HG02885 (cell line): Measurements from ENCODE around the gene NFIX.
"Not testable (repeated sequence)": the region's sequence is repeated elsewhere in the genome, so short reads cannot be mapped to it uniquely, and the experiment has no call there.

ENCODE experiments used
- ATAC-seq: cut with Tn5 transposase; IDR thresholded peaks from one replicate; pipeline ENCODE4 v1.9.1; 2021; ENCODE audit warnings: mild to moderate bottlenecking; ENCODE audit not compliant: unreplicated experiment, poor library complexity

Gene NFIX

GRCh38 chr19:12994701-12995595 lies at the start of gene NFIX:
Gene NFIX (plus strand): TSS chr19:12995475. CDS start chr19:12995838, 363 bp downstream.
- no peak for ATAC-seq

DNA sequence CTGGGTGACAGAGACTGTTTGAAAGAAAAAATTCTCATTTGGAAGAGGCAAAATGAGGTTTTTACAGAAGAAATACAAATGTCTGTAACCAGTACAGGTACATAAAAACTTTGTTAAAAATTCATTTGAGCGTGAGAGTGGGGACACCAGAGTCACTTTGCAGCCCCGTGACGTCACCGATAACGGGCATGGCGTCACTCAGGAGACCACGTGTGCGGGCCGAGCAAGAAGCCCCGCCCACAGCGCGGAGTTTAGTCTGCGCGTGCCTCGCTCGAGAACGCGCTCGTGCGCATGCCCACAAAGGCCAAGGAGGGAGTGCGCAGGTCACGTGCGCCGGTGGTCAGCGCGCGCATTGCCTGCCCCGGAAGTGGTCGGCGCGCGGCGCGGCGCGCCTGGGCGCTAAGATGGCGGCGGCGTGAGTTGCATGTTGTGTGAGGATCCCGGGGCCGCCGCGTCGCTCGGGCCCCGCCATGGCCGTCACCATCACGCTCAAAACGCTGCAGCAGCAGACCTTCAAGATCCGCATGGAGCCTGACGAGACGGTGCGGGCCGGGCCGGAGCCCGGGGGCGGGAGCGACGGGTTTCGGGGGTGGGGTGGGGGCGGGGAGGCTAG lies 49.7 kb upstream of the NFIX start, which contains the start of gene RAD23A:
Gene RAD23A (plus strand): TSS at position 384 of the 613 bp plus-strand sequence. CDS start 87 bp downstream, at position 471.
- ATAC-seq: peak; percentile 90

DNA sequence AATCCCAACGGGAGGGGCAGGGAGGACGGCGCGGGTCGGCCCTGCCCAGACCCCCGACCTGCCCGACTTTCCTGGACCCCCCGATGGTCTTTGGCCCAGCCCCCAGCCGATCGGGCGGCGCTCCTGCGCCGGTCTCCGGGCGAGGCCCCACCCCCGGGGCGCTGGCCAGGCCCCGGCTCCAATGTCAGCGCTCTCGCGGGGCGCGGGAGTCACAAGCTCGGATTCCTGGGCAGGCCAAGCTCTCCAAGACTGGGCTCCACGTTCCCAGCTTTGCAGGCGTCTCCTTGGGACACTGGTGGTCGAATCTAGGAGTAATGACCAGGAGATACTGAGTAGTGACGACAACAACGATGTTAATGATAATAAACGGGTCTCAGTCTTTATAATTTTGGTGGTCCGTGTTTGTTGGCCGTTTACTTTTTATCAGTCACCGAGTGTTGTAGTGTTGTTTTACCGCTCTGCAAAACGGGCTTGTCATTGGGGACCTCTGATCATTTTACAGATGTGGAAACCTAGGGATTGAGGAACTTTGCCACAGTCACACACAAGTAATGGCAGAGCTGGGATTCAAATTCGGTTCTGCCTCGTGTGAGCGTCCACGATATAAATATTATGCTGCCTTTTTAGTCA lies 49.1 kb upstream of the NFIX start:
- ATAC-seq: peak; percentile 43

DNA sequence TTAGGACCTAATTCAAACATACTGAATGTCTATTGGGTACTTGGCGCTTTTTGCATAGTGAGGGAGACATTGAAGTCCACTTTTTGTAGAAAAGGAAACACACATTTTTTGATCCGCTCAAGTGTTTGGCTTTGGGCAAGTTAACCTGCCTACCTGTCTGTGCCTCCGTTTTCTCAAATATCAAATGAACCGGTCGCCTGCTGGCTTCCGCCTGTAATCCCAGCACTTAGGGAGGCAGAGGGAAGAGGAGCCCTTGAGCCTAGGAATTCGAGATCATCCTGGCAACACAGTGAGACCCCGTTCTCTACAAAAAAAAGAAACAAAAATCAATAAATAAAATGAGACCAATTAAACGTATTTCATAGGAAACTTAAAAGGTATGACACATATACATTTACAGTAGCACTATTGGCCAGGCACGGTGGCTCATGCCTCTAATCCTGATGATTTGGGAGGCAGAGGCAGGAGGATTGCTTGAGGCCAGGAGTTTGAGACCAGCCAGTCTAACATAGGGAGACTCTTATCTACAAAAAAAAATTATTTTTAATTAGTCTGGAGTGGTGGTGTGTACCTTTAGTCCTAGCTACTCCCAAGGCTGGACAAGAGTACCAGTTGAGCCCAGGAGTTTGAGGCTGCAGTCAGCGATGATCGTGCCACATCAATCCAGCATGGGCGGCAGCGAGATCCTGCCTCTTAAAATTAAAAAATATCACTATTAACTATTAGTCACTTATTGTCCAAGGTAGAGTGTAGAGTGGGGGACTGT lies 48.4 kb upstream of the NFIX start:
- ATAC-seq: no peak

DNA sequence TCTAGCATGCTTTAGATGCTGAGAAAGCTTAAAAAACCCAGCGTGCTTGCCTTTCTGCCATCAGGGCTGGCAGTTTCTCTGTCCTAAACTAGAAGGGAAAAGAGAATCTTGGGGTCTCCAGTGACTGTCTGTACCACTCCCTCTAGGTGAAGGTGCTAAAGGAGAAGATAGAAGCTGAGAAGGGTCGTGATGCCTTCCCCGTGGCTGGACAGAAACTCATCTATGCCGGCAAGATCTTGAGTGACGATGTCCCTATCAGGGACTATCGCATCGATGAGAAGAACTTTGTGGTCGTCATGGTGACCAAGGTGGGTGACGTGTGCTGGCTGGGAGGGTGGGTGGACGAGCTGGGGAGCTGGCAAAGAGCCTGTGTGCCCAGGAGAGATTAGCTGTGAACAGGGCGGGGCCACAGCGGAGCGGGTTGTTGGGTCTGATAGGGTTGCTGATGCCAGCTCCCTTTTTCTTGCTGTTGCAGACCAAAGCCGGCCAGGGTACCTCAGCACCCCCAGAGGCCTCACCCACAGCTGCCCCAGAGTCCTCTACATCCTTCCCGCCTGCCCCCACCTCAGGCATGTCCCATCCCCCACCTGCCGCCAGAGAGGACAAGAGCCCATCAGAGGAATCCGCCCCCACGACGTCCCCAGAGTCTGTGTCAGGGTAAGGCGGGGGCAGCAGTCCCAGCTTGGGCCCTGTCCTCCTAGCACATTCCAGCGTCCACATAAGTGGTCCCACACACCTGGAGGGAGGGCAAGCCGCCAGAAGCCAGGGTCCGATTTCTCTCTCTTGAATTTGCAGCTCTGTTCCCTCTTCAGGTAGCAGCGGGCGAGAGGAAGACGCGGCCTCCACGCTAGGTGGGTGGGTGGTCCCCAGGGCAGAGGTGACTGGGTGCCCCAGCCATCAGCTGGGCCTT lies 47.3 kb upstream of the NFIX start:
- no peak for ATAC-seq

- no peak for ATAC-seq
These were observed 46.5 kb upstream of the NFIX start for GRCh38 chr19:12948612-12949362.

DNA sequence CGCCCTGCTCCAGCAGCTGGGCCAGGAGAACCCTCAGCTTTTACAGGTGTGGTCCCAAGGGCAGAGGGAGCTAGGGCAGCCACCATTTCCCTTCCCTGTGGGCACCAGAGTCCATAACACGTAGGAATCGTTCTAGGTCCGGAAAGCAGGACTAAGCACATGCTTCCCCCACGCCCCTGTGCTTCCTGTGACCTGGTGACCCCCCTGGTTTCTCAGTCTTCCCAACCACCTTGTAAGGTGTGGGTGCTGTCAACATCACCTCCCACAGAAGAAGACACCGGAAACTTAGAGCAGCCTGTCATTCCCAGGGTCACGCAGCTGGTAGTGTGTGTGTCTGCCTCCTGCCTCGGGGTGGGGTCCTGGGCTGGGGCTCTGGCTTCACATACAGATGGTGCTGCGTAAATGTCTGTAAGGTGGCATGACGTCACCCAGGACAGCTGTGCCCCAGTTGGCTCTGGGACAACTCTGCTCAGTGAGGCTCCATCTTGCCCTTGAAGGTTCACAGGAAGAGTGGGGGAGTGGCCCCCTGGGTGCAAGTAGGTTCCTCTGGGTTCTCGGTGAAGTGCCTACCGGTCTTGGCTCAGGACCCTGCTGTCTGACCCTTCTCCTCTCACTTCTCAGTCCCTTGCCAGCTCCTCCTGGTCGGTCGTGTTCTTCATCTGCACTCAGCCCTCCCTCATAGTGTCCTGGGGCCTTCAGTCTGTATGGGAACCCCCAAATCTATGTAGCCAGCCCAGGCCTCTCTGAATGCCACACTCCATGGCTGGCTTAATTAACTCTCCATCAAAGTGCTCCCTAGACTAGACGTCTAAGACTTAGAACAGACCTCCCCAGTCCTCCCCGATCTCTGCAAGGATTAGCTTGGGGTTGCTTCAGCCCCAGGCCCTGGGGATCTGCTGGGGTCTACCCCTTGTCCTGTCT lies 45.7 kb upstream of the NFIX start:
- ATAC-seq: no peak

- ATAC-seq: not testable (repeated sequence)
These were observed 43.2 kb upstream of the NFIX start for GRCh38 chr19:12952050-12952449.

- no peak for ATAC-seq
These were observed 42.7 kb upstream of the NFIX start for GRCh38 chr19:12952488-12953137.

DNA sequence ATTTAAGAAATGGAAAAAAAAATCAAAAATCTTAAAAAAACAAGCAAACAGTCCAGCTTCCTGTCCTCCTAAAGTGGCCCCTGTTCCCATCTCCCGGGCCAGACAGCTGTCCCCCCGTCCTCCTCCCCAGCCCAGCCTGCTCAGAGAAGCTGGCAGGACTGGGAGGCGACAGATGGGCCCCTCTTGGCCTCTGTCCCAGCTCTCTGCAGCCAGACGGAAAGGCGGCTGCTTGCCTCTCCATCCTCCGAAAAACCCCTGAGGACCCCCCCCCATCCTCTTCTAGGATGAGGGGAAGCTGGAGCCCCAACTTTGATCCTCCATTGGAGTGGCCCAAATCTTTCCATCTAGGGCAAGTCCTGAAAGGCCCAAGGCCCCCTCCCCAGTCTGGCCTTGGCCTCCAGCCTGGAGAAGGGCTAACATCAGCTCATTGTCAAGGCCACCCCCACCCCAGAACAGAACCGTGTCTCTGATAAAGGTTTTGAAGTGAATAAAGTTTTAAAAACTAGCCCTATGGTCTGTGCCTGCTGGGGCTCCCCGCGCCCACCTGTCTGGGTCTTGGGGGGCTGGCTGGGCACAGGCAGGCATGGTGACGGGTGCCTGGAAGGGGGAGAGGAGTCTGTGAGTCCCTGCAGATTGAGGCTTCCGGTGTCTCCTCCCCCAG lies 42.0 kb upstream of the NFIX start:
- no peak for ATAC-seq

DNA sequence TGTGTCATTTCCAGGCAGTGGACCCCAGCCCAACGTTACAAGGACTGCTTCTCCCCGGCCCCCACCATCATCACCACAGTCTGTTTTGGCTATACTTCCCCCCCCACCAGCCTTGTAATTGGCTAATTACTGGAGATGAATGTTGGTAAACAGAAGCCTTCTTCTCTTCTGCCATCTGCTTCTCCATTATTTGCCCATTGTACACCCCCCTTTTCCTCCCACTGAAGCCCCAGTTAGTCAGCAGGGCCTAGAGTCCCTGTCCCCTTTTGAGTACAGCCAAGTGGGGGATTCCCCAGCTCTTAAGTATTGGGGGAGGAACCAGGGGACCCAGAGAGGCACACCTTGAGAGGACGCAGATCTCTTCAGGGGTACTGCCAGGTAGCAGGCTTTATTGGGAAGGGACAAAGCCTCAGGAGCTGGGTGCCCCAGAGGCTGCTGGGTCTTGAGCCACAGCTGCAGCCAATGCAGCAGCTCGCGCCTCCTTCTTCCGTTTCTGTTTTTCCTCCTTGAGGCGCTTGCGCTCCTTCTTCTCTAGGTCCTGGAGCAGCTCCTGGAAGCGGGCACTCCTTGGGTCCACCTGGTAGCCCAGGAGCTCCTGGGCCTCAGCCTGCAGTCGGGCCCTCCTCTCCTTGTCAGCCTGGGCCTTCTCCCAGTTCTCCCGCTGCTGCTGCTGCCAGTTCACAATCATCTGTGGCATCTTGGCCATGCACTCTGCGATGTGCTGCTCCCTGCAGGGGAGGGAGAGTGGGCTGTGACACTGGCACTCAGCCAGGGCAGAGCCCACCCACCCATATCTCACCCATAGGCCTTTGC lies 41.3 kb upstream of the NFIX start:
- ATAC-seq: no peak

- ATAC-seq: no peak
These were observed 40.7 kb upstream of the NFIX start for GRCh38 chr19:12954612-12954962.

DNA sequence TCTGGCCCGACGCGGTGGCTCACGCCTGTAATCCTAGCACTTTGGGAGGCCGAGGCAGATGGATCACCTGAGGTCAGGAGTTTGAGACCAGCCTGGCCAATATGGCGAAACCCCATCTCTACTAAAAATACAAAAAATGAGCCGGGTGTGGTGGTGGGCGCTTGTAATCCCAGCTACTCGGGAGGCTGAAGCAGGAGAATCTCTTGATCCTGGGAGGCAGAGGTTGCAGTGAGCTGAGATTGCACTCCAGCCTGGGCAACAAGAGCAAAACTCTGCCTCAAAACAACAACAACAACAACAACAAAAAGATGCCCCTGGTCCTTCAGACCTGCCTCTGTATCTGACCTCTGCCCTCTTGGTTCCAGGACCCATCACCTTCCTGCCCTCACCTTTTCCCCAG lies 39.7 kb upstream of the NFIX start:
- ATAC-seq: not testable (repeated sequence)

- ATAC-seq: no peak
These were observed 39.3 kb upstream of the NFIX start for GRCh38 chr19:12955996-12956395.

DNA sequence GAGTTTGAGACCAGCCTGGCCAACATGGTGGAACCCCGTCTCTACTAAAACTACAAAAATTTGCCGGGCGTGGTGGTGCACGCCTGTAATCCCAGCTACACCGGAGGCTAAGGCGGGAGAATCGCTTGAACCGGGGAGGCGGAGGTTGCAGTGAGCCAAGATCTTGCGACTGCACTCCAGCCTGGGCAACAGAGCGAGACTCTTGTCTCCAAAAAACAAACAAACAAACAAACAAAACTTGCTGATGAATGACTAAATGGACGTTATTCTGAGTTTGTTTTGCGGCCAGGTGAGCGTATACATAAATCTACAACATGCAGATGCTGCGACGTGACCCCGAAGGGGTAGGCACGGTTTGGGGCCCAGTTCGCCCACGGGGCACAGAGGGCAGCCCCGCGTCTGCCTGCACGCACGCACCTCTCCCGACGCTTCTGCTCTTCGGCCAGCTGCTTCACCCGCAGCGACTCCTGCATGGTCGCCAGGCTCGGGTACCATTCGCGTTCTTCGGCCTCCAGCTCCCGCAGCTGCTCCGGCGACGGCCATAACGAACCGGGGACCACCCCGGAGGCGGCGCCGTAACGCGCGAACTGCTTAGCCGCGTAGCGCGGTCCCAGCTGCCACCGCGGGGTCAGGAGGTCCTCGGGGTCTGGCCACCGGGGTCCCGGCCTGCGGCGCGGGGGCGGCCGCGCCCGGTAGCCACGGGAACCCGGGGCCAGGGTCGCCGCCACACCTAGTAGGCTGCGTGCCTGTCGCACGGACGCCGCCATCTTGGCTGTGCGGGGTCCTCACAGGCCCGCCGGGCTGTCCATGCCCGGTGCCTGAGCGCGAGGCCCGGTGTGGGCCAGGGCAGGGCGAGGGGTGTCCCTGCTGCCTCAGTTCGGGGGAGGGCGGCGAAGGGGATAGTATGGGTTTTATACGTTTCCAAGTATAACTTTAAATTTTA lies 38.6 kb upstream of the NFIX start, which contains the start of gene GADD45GIP1:
Gene GADD45GIP1 (minus strand): TSS at position 778 of the 943 bp plus-strand sequence. CDS start 11 bp downstream, at position 767.
- ATAC-seq: peak; percentile 73
